ENCODE results near the gene ATXN7. TPM values are rescaled to one million over a fixed set of nuclear protein-coding genes. Genes with fewer than 3 reads are reported as not detected.

The ATXN7 gene
- total and polyA plus RNA-seq, 10 of the 15 experiments (the other 5 are each of a cell fraction or from before 2014, with no cell fraction given), result 0.83 to 24.6 (median 8.5) TPM

DNA sequence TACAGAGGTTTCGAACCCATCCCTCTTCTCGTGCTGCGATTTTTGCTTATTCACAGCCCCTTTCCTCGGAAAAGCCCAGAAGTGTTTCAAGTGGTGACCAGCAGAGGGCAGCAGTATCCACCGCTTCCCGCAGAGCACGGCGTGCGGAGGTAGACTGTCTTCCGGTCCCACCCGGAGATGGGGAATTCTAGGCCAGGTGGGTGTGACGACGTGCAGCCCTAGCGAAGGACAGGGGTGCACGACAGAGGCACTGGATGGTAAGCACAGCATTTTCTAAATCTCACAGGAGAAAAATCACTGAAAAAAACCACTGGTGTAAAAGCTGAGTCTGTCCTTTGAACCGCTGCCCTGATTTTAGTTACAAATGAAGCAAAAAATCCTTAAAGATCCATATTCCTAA is 167.1 kb downstream of the ATXN7 start (continued):
- TF ChIP-seq, protein P1, sequence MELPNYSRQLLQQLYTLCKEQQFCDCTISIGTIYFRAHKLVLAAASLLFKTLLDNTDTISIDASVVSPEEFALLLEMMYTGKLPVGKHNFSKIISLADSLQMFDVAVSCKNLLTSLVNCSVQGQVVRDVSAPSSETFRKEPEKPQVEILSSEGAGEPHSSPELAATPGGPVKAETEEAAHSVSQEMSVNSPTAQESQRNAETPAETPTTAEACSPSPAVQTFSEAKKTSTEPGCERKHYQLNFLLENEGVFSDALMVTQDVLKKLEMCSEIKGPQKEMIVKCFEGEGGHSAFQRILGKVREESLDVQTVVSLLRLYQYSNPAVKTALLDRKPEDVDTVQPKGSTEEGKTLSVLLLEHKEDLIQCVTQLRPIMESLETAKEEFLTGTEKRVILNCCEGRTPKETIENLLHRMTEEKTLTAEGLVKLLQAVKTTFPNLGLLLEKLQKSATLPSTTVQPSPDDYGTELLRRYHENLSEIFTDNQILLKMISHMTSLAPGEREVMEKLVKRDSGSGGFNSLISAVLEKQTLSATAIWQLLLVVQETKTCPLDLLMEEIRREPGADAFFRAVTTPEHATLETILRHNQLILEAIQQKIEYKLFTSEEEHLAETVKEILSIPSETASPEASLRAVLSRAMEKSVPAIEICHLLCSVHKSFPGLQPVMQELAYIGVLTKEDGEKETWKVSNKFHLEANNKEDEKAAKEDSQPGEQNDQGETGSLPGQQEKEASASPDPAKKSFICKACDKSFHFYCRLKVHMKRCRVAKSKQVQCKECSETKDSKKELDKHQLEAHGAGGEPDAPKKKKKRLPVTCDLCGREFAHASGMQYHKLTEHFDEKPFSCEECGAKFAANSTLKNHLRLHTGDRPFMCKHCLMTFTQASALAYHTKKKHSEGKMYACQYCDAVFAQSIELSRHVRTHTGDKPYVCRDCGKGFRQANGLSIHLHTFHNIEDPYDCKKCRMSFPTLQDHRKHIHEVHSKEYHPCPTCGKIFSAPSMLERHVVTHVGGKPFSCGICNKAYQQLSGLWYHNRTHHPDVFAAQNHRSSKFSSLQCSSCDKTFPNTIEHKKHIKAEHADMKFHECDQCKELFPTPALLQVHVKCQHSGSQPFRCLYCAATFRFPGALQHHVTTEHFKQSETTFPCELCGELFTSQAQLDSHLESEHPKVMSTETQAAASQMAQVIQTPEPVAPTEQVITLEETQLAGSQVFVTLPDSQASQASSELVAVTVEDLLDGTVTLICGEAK (IDR thresholded peaks at IDR 0.05; ENCODE audit: borderline replicate concordance), result peak; percentile 44; the same call in 1 of the 2 replicates
- TF ChIP-seq, protein P2, sequence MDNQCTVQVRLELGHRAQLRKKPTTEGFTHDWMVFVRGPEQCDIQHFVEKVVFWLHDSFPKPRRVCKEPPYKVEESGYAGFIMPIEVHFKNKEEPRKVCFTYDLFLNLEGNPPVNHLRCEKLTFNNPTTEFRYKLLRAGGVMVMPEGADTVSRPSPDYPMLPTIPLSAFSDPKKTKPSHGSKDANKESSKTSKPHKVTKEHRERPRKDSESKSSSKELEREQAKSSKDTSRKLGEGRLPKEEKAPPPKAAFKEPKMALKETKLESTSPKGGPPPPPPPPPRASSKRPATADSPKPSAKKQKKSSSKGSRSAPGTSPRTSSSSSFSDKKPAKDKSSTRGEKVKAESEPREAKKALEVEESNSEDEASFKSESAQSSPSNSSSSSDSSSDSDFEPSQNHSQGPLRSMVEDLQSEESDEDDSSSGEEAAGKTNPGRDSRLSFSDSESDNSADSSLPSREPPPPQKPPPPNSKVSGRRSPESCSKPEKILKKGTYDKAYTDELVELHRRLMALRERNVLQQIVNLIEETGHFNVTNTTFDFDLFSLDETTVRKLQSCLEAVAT (IDR thresholded peaks at IDR 0.05), result peak; percentile 43; the same call in 1 of the 2 replicates
- TF ChIP-seq NR2C2 (IDR thresholded peaks at IDR 0.05; ENCODE audit: borderline replicate concordance, control insufficient read depth, insufficient read length, low read depth) (no peak), YBX1 (IDR thresholded peaks at IDR 0.05) (no peak), STAT3 (IDR thresholded peaks at IDR 0.05; ENCODE audit: low read depth, low read length) (no peak), JUNB (IDR thresholded peaks at IDR 0.05) (no peak), POLR2A (IDR thresholded peaks at IDR 0.05; ENCODE audit: low read depth, low read length) (no peak), KAT2A (conservative IDR thresholded peaks at IDR 0.05; ENCODE audit: control insufficient read depth, low read depth, low read length) (no peak), IRF4 (IDR thresholded peaks at IDR 0.05; ENCODE audit: low read depth, low read length) (peak; percentile 64; the same call in 1 of the 2 replicates), SMC3 (IDR thresholded peaks at IDR 0.05; ENCODE audit: borderline replicate concordance, low read length) (peak; percentile 96)
- TF ChIP-seq, protein P3, sequence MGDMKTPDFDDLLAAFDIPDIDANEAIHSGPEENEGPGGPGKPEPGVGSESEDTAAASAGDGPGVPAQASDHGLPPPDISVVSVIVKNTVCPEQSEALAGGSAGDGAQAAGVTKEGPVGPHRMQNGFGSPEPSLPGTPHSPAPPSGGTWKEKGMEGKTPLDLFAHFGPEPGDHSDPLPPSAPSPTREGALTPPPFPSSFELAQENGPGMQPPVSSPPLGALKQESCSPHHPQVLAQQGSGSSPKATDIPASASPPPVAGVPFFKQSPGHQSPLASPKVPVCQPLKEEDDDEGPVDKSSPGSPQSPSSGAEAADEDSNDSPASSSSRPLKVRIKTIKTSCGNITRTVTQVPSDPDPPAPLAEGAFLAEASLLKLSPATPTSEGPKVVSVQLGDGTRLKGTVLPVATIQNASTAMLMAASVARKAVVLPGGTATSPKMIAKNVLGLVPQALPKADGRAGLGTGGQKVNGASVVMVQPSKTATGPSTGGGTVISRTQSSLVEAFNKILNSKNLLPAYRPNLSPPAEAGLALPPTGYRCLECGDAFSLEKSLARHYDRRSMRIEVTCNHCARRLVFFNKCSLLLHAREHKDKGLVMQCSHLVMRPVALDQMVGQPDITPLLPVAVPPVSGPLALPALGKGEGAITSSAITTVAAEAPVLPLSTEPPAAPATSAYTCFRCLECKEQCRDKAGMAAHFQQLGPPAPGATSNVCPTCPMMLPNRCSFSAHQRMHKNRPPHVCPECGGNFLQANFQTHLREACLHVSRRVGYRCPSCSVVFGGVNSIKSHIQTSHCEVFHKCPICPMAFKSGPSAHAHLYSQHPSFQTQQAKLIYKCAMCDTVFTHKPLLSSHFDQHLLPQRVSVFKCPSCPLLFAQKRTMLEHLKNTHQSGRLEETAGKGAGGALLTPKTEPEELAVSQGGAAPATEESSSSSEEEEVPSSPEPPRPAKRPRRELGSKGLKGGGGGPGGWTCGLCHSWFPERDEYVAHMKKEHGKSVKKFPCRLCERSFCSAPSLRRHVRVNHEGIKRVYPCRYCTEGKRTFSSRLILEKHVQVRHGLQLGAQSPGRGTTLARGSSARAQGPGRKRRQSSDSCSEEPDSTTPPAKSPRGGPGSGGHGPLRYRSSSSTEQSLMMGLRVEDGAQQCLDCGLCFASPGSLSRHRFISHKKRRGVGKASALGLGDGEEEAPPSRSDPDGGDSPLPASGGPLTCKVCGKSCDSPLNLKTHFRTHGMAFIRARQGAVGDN (IDR thresholded peaks at IDR 0.05), result peak; percentile 79
- TF ChIP-seq, protein P4, sequence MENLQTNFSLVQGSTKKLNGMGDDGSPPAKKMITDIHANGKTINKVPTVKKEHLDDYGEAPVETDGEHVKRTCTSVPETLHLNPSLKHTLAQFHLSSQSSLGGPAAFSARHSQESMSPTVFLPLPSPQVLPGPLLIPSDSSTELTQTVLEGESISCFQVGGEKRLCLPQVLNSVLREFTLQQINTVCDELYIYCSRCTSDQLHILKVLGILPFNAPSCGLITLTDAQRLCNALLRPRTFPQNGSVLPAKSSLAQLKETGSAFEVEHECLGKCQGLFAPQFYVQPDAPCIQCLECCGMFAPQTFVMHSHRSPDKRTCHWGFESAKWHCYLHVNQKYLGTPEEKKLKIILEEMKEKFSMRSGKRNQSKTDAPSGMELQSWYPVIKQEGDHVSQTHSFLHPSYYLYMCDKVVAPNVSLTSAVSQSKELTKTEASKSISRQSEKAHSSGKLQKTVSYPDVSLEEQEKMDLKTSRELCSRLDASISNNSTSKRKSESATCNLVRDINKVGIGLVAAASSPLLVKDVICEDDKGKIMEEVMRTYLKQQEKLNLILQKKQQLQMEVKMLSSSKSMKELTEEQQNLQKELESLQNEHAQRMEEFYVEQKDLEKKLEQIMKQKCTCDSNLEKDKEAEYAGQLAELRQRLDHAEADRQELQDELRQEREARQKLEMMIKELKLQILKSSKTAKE (IDR thresholded peaks at IDR 0.05; ENCODE audit: low read depth, poor library complexity, severe bottlenecking), result no peak
- TF ChIP-seq, protein P5, sequence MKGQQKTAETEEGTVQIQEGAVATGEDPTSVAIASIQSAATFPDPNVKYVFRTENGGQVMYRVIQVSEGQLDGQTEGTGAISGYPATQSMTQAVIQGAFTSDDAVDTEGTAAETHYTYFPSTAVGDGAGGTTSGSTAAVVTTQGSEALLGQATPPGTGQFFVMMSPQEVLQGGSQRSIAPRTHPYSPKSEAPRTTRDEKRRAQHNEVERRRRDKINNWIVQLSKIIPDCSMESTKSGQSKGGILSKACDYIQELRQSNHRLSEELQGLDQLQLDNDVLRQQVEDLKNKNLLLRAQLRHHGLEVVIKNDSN (IDR thresholded peaks at IDR 0.05; ENCODE audit: borderline replicate concordance, extremely low read length, insufficient read depth, low read depth, low read length), result no peak
- TF ChIP-seq, protein P6, sequence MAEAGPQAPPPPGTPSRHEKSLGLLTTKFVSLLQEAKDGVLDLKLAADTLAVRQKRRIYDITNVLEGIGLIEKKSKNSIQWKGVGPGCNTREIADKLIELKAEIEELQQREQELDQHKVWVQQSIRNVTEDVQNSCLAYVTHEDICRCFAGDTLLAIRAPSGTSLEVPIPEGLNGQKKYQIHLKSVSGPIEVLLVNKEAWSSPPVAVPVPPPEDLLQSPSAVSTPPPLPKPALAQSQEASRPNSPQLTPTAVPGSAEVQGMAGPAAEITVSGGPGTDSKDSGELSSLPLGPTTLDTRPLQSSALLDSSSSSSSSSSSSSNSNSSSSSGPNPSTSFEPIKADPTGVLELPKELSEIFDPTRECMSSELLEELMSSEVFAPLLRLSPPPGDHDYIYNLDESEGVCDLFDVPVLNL (IDR thresholded peaks at IDR 0.05; ENCODE audit: low read depth, low read length), result no peak

Data from GM12878 (cell line).